PFSK-1 (cell line): ENCODE data around the gene SLC12A3.
A peak's percentile ranks its signal among the peaks of the same experiment; 100 is the strongest.

Experiments used
- FOXP2 ChIP-seq: optimal IDR thresholded peaks from 2 replicates; pipeline ENCODE3; 2011; ENCODE audit warnings: borderline replicate concordance, control low read depth, inconsistent platforms; ENCODE audit not compliant: insufficient read depth; ENCODE audit errors: extremely low read length, extremely low read depth
- POLR2AphosphoS5 ChIP-seq: IDR thresholded peaks from 2 replicates; pipeline ENCODE4 v1.6.1; 2012; ENCODE audit warnings: low read depth, mild to moderate bottlenecking, control low read depth, low read length, moderate library complexity
- SIN3A ChIP-seq: IDR thresholded peaks from 2 replicates; pipeline ENCODE4 v1.6.1; 2012; ENCODE audit warnings: mild to moderate bottlenecking, low read length, moderate library complexity, borderline replicate concordance; ENCODE audit not compliant: insufficient read depth
- TAF1 ChIP-seq: IDR thresholded peaks from 2 replicates; pipeline ENCODE4 v1.6.1; 2012; ENCODE audit warnings: low read length, control low read depth, borderline replicate concordance; ENCODE audit not compliant: insufficient read depth
- TF ChIP-seq, protein P1 (sequence below), 2 experiments: IDR thresholded peaks; 2 replicates each; pipeline versions ENCODE4 v1.6.1 to v1.8.0; 2011 to 2012; ENCODE audit warnings: low read depth in 2 of 2, low read length in 2 of 2, control low read depth in 1 of 2, inconsistent platforms in 1 of 2, mild to moderate bottlenecking in 1 of 2, moderate library complexity in 1 of 2; ENCODE audit not compliant: insufficient read depth in 1 of 2

Gene SLC12A3

DNA sequence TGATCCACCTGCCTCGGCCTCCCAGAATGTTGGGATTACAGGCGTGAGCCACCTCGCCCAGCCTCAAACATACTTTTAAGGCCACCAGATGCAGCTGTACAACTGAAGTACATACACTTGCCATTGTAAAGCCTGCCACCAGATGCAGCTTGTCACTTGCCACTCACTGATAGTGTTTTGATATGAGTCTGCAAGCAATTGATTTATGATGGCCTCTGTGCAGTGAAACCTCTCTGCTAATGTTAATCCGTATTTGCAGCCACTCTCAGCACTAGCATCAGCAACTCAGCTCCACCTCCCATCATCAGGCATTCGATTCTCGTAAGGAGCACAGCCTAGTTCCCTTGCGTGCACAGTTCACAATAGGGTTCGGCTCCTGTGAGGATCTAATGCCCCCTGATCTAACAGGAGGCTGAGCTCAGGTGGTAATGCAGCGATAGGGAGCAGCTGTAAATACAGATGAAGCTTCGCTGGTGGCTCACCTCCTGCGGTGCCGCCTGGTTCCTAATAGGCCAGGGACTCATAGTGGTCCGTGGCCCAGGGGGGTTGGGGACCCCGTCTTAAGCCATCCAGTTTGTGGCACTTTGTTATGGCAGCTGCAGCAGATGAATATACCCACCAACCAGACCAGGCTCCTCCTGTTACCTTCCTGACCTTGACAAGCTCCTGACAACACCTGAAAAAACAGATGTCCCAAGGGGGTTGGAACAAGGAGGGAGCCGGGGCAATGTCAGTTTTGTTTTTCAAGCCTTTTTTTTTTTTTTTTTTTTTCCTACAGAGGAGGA lies 65.7 kb downstream of the SLC12A3 start:
- no peak for TF ChIP-seq TAF1
- no peak for TF ChIP-seq SIN3A
- no peak for TF ChIP-seq FOXP2
- no peak for TF ChIP-seq POLR2AphosphoS5
- TF ChIP-seq, protein P1, sequence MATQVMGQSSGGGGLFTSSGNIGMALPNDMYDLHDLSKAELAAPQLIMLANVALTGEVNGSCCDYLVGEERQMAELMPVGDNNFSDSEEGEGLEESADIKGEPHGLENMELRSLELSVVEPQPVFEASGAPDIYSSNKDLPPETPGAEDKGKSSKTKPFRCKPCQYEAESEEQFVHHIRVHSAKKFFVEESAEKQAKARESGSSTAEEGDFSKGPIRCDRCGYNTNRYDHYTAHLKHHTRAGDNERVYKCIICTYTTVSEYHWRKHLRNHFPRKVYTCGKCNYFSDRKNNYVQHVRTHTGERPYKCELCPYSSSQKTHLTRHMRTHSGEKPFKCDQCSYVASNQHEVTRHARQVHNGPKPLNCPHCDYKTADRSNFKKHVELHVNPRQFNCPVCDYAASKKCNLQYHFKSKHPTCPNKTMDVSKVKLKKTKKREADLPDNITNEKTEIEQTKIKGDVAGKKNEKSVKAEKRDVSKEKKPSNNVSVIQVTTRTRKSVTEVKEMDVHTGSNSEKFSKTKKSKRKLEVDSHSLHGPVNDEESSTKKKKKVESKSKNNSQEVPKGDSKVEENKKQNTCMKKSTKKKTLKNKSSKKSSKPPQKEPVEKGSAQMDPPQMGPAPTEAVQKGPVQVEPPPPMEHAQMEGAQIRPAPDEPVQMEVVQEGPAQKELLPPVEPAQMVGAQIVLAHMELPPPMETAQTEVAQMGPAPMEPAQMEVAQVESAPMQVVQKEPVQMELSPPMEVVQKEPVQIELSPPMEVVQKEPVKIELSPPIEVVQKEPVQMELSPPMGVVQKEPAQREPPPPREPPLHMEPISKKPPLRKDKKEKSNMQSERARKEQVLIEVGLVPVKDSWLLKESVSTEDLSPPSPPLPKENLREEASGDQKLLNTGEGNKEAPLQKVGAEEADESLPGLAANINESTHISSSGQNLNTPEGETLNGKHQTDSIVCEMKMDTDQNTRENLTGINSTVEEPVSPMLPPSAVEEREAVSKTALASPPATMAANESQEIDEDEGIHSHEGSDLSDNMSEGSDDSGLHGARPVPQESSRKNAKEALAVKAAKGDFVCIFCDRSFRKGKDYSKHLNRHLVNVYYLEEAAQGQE (IDR thresholded peaks at IDR 0.05; ENCODE audit: insufficient read depth in 1 of 2, low read depth in 2 of 2, low read length in 2 of 2) = no peak

DNA sequence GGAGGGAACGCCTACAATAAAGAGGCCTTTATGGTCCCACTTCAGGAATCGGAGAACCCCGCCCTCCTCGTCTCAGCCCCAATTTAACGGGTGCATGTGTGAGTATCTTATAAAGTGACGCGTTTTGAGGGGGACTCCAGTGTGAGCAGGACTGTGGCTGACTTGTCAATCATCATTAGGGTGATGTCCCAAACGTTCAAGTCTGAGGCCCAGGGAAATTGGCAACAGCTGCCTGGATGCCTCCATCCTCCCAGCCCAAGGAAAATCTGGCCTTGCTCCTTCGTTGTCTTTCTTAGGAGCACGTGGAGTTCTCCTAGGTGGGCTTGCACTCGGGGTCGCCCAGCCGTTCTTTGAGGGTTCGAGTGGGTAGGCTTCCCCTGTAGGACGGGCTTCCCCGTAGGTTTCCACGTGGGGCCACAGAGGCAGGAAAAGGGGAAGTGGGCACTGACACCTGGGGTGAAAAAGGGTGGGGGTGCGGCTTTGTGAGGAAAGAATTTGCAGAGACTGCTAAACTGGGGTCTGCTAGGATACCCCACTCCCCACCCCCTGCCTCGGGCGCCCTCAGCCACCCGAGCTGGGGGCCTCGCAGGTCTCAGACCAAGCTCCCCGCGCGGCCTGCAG lies 66.4 kb downstream of the SLC12A3 start:
- TF ChIP-seq TAF1 = no peak

DNA sequence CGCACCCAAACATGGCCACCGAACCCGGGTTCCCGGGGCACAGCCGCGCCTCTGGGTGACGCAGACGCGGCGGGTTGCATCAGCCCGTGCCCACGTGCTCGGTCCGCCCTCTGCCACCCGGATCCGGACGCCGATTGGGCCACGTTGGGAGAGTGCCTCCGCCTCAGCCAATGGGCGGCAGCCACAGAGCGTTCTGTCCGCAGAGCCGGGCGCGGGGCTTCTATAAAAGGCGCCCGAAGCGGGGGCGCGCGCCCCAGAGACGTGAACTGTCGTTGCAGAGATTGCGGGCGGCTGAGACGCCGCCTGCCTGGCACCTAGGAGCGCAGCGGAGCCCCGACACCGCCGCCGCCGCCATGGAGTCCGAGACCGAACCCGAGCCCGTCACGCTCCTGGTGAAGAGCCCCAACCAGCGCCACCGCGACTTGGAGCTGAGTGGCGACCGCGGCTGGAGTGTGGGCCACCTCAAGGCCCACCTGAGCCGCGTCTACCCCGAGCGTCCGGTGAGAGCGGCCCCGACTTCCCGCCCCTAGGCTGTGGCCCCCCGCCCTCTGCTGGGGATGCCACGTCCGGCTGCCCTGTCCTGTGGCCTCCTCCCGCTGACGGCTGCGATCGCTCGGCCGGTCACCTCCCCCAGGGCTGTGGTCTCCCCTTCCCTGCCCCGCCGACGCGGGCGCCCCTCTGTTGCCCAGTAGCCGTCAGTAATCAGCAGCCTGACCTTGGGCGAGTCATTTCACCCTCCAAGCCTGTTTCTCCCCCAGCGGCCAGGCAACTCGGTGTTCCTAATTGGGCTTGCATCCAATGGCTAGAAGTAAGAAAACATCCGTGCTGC lies 67.1 kb downstream of the SLC12A3 start, which contains the start of gene HERPUD1:
Gene HERPUD1, plus strand, starts transcription at position 251 of the 829 bp plus-strand sequence. Its CDS starts 103 bp downstream, at position 354.
- TF ChIP-seq POLR2AphosphoS5 (peak; percentile 98), TAF1 (peak; percentile 68; the same call in 1 of the 2 replicates), SIN3A (no peak), FOXP2 (peak; percentile 84)
- TF ChIP-seq, protein P1 (IDR thresholded peaks at IDR 0.05; ENCODE audit: insufficient read depth in 1 of 2, low read depth in 2 of 2, low read length in 2 of 2) = 0 out of 4 replicates have a peak, but pooled peaks of 1 of the 2 experiments have one; percentile 17

DNA sequence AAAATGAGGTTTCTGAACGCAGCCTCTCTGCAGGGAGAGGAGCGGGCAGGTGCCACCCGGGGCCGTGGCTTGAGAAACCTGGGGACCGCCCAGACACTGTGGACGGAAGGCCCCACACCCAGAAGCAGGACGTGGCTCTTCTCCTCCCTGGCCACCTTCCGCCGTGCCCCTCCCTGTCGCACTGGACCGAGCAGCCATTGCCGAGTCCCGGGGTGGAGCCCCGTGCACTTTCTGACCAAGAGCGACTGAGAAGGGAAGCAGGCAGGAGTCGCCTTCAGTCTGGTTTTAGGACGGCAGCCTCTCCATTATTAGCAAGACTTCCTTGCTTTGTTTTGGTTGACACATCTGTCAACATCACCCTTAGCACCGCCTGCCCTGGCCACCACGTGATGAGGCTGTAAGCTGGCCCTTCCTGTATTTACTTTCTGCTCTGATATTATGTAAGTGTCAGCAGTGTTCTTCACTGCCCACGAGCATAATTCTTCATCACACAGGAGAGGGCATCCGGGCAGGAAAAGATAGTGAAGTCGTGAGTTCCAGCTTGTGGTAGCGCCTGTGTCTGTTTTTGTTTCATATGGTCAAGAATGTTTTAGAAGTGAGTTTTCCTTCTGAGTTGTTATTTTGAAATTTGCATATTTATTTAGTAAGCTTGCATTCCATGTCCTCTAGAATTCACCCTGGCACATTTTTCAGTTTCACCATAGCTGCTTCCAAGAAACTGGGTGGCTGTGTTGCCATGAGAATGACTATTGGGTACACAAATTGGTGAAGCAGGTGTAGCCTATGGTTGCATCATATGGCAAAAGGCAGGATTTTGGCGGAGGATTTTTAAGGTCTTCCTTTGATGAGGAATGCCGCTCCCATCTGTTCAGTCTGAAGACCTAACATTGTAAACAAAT lies 68.0 kb downstream of the SLC12A3 start:
- no peak for TF ChIP-seq POLR2AphosphoS5
- TF ChIP-seq, protein P1 (IDR thresholded peaks at IDR 0.05; ENCODE audit: insufficient read depth in 1 of 2, low read depth in 2 of 2, low read length in 2 of 2) = no peak
- TF ChIP-seq TAF1 = no peak
- TF ChIP-seq FOXP2 = peak; percentile 30
- TF ChIP-seq SIN3A = peak; percentile 99
